Inflammatory macrophage treated with lipopolysaccharide for 4 hours (primary cell): ENCODE data around the gene IDH3G.

Source experiments
- DNase-seq: peaks from one replicate; pipeline ENCODE4 v3.0.0-alpha.2; 2020

IDH3G gene

GRCh38 chrX:153814591-153815315 is 20.6 kb upstream of the IDH3G start:
- DNase-seq = no peak

GRCh38 chrX:153813161-153813560 is 19.0 kb upstream of the IDH3G start:
- no peak for DNase-seq

DNA sequence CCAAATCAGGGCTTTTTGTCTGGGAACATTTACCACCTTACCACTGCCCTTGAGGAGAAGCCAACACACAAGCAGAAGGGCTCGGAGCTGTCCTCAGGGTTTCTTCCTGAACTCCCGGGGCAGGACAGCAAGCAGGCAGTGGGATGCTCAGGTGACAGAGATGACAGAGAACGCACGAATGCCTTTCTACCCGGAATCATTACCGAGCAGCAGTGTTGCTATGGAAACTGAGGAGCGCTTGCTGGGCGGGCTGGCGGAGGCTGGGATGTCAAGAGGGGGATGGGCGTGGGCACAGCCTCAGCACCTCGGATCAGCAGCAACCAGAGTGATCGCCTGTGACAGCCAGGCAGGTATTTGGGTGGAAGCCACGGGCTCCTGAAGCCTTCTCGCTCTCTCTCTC is 18.0 kb upstream of the IDH3G start:
- DNase-seq = no peak

GRCh38 chrX:153807976-153808375 is 13.8 kb upstream of the IDH3G start:
- DNase-seq = no peak

DNA sequence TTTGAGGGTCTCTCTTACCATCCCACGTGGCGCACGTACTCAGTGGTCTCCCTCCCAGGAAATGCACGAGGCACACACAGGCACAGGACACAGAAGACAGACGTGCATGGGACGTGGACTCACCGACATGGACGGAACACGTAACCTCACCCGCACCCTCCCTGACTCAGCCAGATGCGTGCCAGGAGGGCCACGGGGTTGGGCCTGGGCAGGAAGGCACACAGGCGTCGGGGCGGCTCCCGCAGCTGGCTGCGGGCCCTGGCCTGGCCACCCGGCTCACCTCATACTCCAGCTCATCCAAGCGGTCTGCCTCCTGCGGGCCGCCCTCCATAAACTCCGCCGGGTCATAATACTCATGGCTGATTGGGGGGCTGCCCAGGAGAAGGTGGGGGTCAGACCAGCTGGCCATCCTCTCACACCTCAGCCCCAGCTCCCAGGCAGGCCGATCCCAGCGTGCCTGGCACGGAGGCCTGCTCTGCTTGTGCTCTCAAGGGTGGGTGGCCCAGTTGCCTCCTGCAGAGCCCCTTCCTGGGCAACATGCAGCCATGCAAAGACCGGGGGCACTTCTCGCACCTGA is 12.9 kb upstream of the IDH3G start:
- DNase-seq = no peak

GRCh38 chrX:153805436-153805835 is 11.3 kb upstream of the IDH3G start:
- no peak for DNase-seq

- DNase-seq = no peak
Measured at GRCh38 chrX:153804621-153805020, 10.4 kb upstream of the IDH3G start.

GRCh38 chrX:153804100-153804595 is 10.0 kb upstream of the IDH3G start:
- DNase-seq = no peak

DNA sequence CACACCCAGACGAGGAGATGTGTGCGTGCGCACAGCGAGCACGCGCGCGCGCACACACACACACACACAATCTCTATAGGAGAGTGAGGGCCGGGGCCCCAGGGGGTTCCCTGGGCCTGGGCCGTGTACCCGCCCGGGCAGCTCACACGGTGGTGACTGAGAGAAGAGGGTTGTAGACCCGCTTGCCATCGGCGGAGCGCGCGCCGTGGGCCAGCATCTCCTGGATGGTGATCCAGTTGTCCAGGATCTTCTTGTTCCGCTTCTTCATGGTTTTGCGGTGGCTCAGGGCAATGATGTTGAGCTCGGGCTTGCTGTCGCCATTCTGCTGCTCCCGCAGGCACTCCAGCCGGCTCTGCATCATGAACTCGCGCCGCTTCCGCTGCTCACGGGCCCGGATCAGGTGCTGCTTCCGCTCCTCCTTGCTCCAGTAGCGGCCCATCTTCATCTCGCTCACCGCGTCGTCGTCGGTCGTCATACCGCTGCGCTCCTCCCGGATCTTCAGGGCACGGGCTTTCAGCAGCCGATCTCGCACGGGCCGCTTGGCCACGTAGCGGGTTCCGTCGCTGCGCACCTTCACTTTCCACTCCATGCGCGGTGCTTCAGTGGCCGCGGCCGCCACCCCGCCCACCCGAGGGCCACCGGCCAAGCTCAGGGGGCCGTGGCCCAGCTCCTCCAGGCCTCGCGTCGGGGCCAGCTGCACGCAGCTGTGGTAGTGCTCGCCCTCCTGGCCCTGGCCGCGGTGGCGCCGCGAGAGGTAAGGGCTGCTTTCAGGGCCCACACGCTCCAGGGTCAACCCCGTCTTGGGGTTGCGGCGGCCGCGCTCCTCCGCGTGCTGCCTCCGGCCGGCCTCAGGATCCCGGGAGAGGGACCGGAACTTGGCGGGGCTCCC is 9.3 kb upstream of the IDH3G start:
- no peak for DNase-seq

- no peak for DNase-seq
Measured at GRCh38 chrX:153802513-153803045, 8.4 kb upstream of the IDH3G start.

- DNase-seq = peak; percentile 24
Measured at GRCh38 chrX:153801669-153802068, 7.5 kb upstream of the IDH3G start.

- DNase-seq = no peak
Measured at GRCh38 chrX:153800746-153801145, 6.6 kb upstream of the IDH3G start.

DNA sequence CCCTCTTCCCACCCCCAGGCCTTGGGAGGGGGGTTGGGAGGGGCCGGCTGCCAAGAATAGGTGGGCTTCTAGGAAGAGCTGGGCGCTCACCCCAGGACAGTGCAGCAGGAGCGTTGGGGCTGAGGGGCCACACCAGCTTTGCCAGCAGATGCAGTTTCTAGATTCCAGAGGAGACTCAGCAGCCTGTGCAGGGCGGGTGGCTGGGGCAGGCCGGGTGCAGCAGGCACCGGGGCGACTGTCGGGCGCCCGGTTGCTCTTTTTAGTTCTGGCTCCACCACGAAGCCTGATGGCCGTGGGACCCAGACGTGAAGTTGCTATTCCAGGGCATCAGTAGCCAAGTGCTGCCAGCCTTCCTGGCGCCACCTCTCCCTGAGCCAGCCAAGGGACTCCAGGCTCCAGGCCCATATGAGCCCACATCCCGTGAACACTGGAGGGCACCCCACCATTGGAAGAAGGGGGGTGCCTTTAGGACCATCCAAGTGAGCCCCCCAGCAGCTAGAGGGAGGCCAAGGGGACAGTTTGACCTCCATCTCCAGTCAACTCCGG is 6.1 kb upstream of the IDH3G start:
- no peak for DNase-seq

- no peak for DNase-seq
Measured at GRCh38 chrX:153799326-153799725, 5.2 kb upstream of the IDH3G start.

GRCh38 chrX:153797415-153798015 is 3.3 kb upstream of the IDH3G start:
- no peak for DNase-seq

DNA sequence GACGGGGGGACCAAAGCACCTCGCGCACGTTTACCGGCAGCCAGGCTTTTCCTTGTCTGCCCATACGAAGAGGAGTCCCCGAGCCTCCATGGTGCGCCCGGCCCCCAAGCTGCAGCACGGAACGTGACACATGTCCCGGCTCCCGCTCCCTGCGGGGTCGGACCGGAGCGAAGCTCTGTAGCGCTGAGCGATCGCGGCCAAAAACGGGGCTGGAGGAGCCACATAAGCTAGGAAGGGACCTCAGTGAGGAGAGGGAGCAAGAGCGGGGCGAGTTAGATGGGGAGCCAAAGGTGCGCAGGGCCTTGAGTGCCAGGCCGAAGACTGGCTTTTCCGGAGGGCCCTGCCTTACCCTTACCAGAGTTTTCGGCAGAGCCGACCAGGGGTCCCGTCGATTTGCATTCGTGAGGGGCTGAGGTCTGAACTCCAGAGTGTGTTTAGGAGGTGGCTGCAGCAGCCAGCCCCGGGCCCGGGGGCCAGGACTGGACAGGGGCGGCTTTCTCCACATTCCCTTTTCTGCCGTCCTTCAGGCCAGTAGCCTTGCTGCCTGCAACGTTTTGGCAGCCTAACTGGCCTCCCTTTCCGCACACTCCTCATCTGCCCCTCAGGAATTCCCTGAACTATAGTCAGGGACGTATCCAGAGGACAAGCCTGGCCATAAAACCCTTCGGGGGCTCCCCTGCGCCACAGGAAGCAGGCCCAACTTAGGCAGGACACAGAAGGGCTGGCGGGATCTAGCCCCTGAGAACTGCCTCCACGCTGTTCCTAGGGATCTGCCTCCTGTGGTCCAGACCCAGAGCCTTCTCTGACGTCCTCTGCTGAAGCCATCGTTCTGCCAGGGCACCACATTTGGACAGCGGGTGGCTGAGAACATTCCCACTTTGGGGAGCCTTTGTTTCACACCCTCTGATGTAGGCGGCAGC is 982 bp upstream of the IDH3G start:
- no peak for DNase-seq

DNA sequence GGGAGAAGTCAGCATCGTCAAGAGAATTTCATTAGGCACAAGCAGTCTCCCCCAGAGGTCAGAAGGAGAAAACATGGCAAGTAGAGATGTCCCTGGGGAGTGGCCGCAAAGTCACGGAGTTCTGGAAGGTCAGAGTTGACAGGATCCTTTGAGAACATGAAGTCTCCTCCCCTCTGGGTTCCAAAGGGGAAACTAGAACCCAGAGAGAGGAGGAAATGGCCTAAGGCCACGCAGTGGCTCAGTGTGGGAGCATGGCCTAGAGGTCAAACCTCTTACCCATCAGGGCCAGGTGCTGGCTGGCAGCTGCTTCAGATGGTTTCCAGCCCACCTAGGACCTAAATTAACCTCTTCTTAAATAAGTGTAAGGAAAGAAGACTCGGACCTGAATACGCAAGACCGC is 884 bp downstream of the IDH3G start:
- peak; percentile 62 for DNase-seq

DNA sequence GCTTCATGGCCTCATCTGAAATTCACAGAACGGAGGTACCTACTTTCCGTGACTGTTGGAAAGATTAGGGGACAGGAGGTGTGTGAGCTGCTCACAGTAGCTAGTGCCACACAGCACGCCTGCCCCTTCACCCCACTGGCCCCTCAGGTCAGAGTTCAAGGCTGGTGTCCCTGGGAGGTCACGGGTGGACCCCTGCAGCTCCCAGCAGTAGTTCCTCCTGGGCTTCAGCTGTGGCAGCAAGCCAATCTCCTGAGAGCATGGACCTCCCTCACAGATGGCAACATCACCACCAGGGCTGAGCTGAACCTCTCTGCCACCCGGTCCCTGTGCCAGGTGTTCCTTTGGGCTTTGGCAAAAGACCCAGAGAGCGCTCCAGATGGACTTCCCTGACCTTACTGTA is 1.8 kb downstream of the IDH3G start:
- DNase-seq = no peak

GRCh38 chrX:153791104-153791852 is 2.9 kb downstream of the IDH3G start:
- no peak for DNase-seq

GRCh38 chrX:153789654-153790053 is 4.5 kb downstream of the IDH3G start:
- DNase-seq = no peak

GRCh38 chrX:153786669-153787068 is 7.5 kb downstream of the IDH3G start:
- DNase-seq = no peak
